Measurements from ENCODE around the gene ZMAT5. TPM values are rescaled to one million over a fixed set of nuclear protein-coding genes. Genes with fewer than 3 reads are reported as not detected.

The ZMAT5 gene
- total RNA-seq, 1 experiment from 2014 or later, result 36.8 TPM

GRCh38 chr22:29780220-29780619, 13.4 kb upstream of the ZMAT5 start:
- Histone ChIP-seq H3K4me3 (no peak overlapping the region), H3K9me3 (replicated peaks) (no peaks in the 10 kb centered on the region), H3K27ac (peak overlapping the region; percentile 80), H3K36me3 (no peaks in the 10 kb centered on the region), H3K4me1 (replicated peaks) (peaks cover 47% of the 10 kb centered on the region), H3K27me3 (replicated peaks) (no peaks in the 10 kb centered on the region)
- DNase-seq (ENCODE audit: low read depth in 1 of 2, low spot score in 2 of 2), result no peak

- Histone ChIP-seq H3K36me3 (peaks cover 35% of the 10 kb centered on the region), H3K4me3 (no peak overlapping the region), H3K9me3 (replicated peaks) (no peaks in the 10 kb centered on the region), H3K27me3 (replicated peaks) (no peaks in the 10 kb centered on the region), H3K4me1 (replicated peaks) (peaks cover 19% of the 10 kb centered on the region), H3K27ac (no peak overlapping the region)
- no peak for DNase-seq (ENCODE audit: low read depth in 1 of 2, low spot score in 2 of 2)
Measured at GRCh38 chr22:29773233-29773632, 6.4 kb upstream of the ZMAT5 start.

GRCh38 chr22:29772170-29772641, 5.4 kb upstream of the ZMAT5 start:
- Histone ChIP-seq H3K4me1 (replicated peaks) (peaks cover 19% of the 10 kb centered on the region), H3K27me3 (replicated peaks) (no peaks in the 10 kb centered on the region), H3K36me3 (peaks cover 37% of the 10 kb centered on the region), H3K27ac (no peak overlapping the region), H3K4me3 (no peak overlapping the region), H3K9me3 (replicated peaks) (no peaks in the 10 kb centered on the region)
- no peak for DNase-seq (ENCODE audit: low read depth in 1 of 2, low spot score in 2 of 2)

GRCh38 chr22:29769723-29770321, 3.0 kb upstream of the ZMAT5 start:
- H3K27me3 ChIP-seq (replicated peaks), result no peaks in the 10 kb centered on the region
- no peak overlapping the region for H3K4me3 ChIP-seq
- H3K36me3 ChIP-seq, result peaks cover 37% of the 10 kb centered on the region
- H3K9me3 ChIP-seq (replicated peaks), result no peaks in the 10 kb centered on the region
- H3K4me1 ChIP-seq (replicated peaks), result peaks cover 22% of the 10 kb centered on the region
- H3K27ac ChIP-seq, result no peak overlapping the region
- DNase-seq (ENCODE audit: low read depth in 1 of 2, low spot score in 2 of 2), result no peak

GRCh38 chr22:29768052-29768693, 1.4 kb upstream of the ZMAT5 start:
- Histone ChIP-seq H3K4me1 (replicated peaks) (peaks cover 17% of the 10 kb centered on the region), H3K4me3 (peak overlapping the region; percentile 65), H3K9me3 (replicated peaks) (no peaks in the 10 kb centered on the region), H3K27ac (no peak overlapping the region), H3K27me3 (replicated peaks) (no peaks in the 10 kb centered on the region), H3K36me3 (peaks cover 37% of the 10 kb centered on the region)
- DNase-seq (ENCODE audit: low read depth in 1 of 2, low spot score in 2 of 2), result no peak

GRCh38 chr22:29767171-29768051, 604 bp upstream of the ZMAT5 start, which contains the start of gene UQCR10:
Gene UQCR10 (plus strand): TSS chr22:29767369. CDS start chr22:29767399, 30 bp downstream.
- DNase-seq (ENCODE audit: low read depth in 1 of 2, low spot score in 2 of 2), result peak; percentile 93 to 99
- Histone ChIP-seq H3K9me3 (replicated peaks) (no peaks in the 10 kb centered on the region), H3K36me3 (peaks cover 37% of the 10 kb centered on the region), H3K27ac (peak within 1 kb of the TSS; percentile 87), H3K4me1 (replicated peaks) (peaks cover 16% of the 10 kb centered on the region), H3K27me3 (replicated peaks) (no peaks in the 10 kb centered on the region), H3K4me3 (peak within 1 kb of the TSS; percentile 65)

- no peak for DNase-seq (ENCODE audit: low read depth in 1 of 2, low spot score in 2 of 2)
Measured at GRCh38 chr22:29765905-29766631, 739 bp downstream of the ZMAT5 start.

GRCh38 chr22:29762263-29762662, 4.5 kb downstream of the ZMAT5 start:
- no peak overlapping the region for H3K27ac ChIP-seq
- no peaks in the 10 kb centered on the region for H3K36me3 ChIP-seq
- no peak overlapping the region for H3K4me3 ChIP-seq
- no peaks in the 10 kb centered on the region for H3K9me3 ChIP-seq (replicated peaks)
- DNase-seq (ENCODE audit: low read depth in 1 of 2, low spot score in 2 of 2), result no peak
- H3K4me1 ChIP-seq (replicated peaks), result peaks cover 30% of the 10 kb centered on the region
- no peaks in the 10 kb centered on the region for H3K27me3 ChIP-seq (replicated peaks)

More at GRCh38 chr22:29765905-29766631, 739 bp downstream of the ZMAT5 start:
- peaks cover 30% of the 10 kb centered on the region for H3K36me3 ChIP-seq
- peaks cover 16% of the 10 kb centered on the region for H3K4me1 ChIP-seq (replicated peaks)
- no peaks in the 10 kb centered on the region for H3K27me3 ChIP-seq (replicated peaks)
- H3K9me3 ChIP-seq (replicated peaks), result no peaks in the 10 kb centered on the region
- 0 out of 2 replicates have a peak overlapping the region, but pooled peaks have one; percentile 87 for H3K27ac ChIP-seq
- peak overlapping the region; percentile 65 for H3K4me3 ChIP-seq

- DNase-seq (ENCODE audit: low read depth in 1 of 2, low spot score in 2 of 2), result no peak
- H3K9me3 ChIP-seq (replicated peaks), result no peaks in the 10 kb centered on the region
- H3K36me3 ChIP-seq, result no peaks in the 10 kb centered on the region
- peak overlapping the region; percentile 54 for H3K27ac ChIP-seq
- H3K27me3 ChIP-seq (replicated peaks), result no peaks in the 10 kb centered on the region
- peaks cover 30% of the 10 kb centered on the region for H3K4me1 ChIP-seq (replicated peaks)
- H3K4me3 ChIP-seq, result no peak overlapping the region
Measured at GRCh38 chr22:29758959-29759358, 7.8 kb downstream of the ZMAT5 start.

GRCh38 chr22:29758068-29758622, 8.7 kb downstream of the ZMAT5 start:
- Histone ChIP-seq H3K27ac (no peak overlapping the region), H3K4me3 (no peak overlapping the region), H3K27me3 (replicated peaks) (no peaks in the 10 kb centered on the region), H3K9me3 (replicated peaks) (no peaks in the 10 kb centered on the region), H3K36me3 (no peaks in the 10 kb centered on the region; the same call in 1 of the 2 replicates), H3K4me1 (replicated peaks) (peaks cover 30% of the 10 kb centered on the region)
- DNase-seq (ENCODE audit: low read depth in 1 of 2, low spot score in 2 of 2), result peak in 1 of 2 experiments; percentile 53

GRCh38 chr22:29757096-29757495, 9.7 kb downstream of the ZMAT5 start:
- Histone ChIP-seq H3K27me3 (replicated peaks) (no peaks in the 10 kb centered on the region), H3K4me3 (no peak overlapping the region), H3K36me3 (no peaks in the 10 kb centered on the region; the same call in 1 of the 2 replicates), H3K4me1 (replicated peaks) (peaks cover 30% of the 10 kb centered on the region), H3K27ac (no peak overlapping the region), H3K9me3 (replicated peaks) (no peaks in the 10 kb centered on the region)
- no peak for DNase-seq (ENCODE audit: low read depth in 1 of 2, low spot score in 2 of 2)

- no peak for DNase-seq (ENCODE audit: low read depth in 1 of 2, low spot score in 2 of 2)
- Histone ChIP-seq H3K4me3 (no peak overlapping the region), H3K4me1 (replicated peaks) (peaks cover 30% of the 10 kb centered on the region), H3K27me3 (replicated peaks) (no peaks in the 10 kb centered on the region), H3K27ac (no peak overlapping the region), H3K9me3 (replicated peaks) (no peaks in the 10 kb centered on the region), H3K36me3 (no peaks in the 10 kb centered on the region; the same call in 1 of the 2 replicates)
Measured at GRCh38 chr22:29756341-29756740, 10.5 kb downstream of the ZMAT5 start.

- no peak overlapping the region for H3K27ac ChIP-seq
- no peaks in the 10 kb centered on the region for H3K27me3 ChIP-seq (replicated peaks)
- peaks cover 30% of the 10 kb centered on the region for H3K4me1 ChIP-seq (replicated peaks)
- H3K4me3 ChIP-seq, result no peak overlapping the region
- no peaks in the 10 kb centered on the region; the same call in 1 of the 2 replicates for H3K36me3 ChIP-seq
- H3K9me3 ChIP-seq (replicated peaks), result no peaks in the 10 kb centered on the region
- DNase-seq (ENCODE audit: low read depth in 1 of 2, low spot score in 2 of 2), result no peak
Measured at GRCh38 chr22:29755889-29756288, 10.9 kb downstream of the ZMAT5 start.

Measured in SJSA1 (cell line).